ENCODE data around the gene GRIK4.

The GRIK4 gene

DNA sequence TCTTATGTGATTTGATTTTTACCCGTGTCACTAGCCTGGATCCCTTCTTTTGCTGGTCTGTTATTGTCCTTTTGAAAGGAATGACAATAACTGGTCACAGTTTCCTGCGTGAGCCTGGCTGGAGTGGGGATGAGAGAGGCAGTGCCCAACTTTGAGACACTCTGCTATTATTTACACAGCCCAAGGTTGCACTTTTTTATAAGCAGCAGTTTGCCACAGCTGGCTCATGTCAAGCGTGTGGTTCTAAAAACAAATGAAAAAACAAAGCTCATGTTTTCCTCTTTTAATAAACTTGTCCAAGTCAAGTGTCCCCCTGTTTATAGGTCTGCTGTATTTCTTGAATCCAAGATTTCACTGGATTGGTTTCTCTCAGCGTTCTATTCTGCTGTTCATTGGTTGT is 201.3 kb downstream of the GRIK4 start:
- DNase-seq: no peak

- no peak for DNase-seq
These were observed 201.7 kb downstream of the GRIK4 start for GRCh38 chr11:120713296-120713695.

GRCh38 chr11:120714438-120714837 is 202.9 kb downstream of the GRIK4 start:
- DNase-seq: no peak

- DNase-seq: no peak
These were observed 203.7 kb downstream of the GRIK4 start for GRCh38 chr11:120715239-120715638.

- DNase-seq: no peak
These were observed 205.5 kb downstream of the GRIK4 start for GRCh38 chr11:120717042-120717441.

- DNase-seq: no peak
These were observed 206.1 kb downstream of the GRIK4 start for GRCh38 chr11:120717623-120718022.

- DNase-seq: no peak
These were observed 206.6 kb downstream of the GRIK4 start for GRCh38 chr11:120718171-120718570.

- DNase-seq: no peak
These were observed 207.8 kb downstream of the GRIK4 start for GRCh38 chr11:120719348-120719747.

GRCh38 chr11:120720760-120721159 is 209.2 kb downstream of the GRIK4 start:
- no peak for DNase-seq

GRCh38 chr11:120722524-120722923 is 211.0 kb downstream of the GRIK4 start:
- no peak for DNase-seq

DNA sequence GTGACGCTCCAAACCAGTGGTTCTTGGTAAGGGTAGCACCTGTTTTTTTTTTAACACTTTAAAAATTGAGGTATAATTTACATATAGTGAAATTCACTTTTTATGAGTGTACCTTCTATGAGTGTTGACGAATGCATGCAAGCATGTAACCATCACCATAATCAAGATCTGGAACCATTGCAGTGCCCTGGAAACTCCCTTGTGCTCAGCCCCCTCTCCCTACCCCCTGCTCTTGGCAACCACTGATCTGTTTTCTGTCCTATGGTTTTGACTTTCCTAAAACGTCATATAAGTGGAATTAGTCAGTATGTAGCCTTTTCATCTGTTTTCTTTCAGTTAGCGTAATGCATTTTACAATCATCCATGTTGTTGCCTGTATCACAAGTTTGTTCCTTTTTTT is 212.2 kb downstream of the GRIK4 start:
- DNase-seq: no peak

GRCh38 chr11:120727752-120728151 is 216.2 kb downstream of the GRIK4 start:
- no peak for DNase-seq

DNA sequence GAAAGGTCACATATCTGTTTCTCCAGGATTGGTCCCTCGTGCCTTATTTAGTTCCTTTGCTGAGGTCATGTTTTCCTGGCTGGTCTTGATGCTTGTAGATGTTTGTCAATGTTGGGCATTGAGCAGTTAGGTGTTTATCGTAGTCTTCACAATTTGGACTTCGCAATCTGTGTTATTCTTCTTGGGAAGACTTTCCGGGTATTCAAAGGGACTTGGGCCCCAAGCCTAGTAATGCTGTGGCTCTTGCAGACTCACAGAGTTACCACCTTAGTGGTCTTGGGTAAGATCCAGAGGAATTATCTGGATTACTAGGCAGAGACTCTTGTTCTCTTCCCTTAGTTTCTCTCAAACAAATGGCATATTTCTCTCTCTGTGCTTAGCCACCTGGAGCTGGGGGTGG is 223.5 kb downstream of the GRIK4 start:
- no peak for DNase-seq

DNA sequence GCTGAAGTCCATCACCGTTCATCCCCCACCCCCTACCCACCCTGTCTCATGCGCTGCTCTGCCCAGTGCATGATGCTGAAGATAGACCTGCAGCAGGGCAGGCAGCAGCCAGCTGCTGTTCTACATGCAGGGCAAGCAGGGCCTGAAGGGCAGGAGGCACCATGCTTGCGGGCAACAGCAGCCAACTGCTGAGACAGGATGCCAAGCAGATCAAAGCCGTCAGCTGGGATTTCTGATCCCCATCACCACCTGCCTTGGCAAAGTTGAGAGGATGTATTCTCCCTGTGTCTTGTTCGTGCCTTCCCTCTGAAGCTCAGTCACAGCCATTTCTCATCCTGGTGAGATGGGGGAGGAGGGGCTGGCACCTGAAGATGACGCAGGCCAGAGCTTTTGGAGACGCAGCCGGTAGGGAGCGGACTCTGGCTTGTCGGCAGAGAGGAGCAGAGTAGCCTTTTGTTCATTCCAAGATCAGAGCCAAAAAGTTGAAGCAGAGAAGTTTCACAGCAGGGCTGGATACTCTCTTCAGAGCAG is 227.0 kb downstream of the GRIK4 start:
- no peak for DNase-seq

- no peak for DNase-seq
These were observed 228.2 kb downstream of the GRIK4 start for GRCh38 chr11:120739780-120740179.

DNA sequence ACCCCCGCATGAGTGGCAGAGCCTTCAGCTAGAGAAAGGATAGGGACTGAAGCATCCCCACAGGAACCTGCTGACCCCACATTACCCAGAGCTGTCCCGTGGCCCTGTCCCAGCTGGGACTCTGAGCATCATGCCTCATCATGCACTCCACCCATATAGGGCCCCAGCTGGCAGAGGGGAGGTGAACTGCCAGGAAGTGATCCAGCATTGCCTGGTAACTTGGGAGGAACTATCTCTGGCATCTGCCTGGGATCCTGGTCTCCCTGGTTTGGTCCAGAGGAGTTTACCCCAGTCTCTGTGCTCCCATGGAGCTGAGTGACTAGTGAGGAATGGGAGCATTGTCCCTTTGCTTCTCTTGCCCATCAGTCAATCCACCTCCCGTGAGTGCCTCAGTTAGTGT is 228.8 kb downstream of the GRIK4 start:
- no peak for DNase-seq

- DNase-seq: no peak
These were observed 232.8 kb downstream of the GRIK4 start for GRCh38 chr11:120744016-120744994.

GRCh38 chr11:120746376-120746775 is 234.8 kb downstream of the GRIK4 start:
- DNase-seq: no peak

- peak; percentile 79 for DNase-seq
These were observed 235.5 kb downstream of the GRIK4 start for GRCh38 chr11:120746836-120747609.

DNA sequence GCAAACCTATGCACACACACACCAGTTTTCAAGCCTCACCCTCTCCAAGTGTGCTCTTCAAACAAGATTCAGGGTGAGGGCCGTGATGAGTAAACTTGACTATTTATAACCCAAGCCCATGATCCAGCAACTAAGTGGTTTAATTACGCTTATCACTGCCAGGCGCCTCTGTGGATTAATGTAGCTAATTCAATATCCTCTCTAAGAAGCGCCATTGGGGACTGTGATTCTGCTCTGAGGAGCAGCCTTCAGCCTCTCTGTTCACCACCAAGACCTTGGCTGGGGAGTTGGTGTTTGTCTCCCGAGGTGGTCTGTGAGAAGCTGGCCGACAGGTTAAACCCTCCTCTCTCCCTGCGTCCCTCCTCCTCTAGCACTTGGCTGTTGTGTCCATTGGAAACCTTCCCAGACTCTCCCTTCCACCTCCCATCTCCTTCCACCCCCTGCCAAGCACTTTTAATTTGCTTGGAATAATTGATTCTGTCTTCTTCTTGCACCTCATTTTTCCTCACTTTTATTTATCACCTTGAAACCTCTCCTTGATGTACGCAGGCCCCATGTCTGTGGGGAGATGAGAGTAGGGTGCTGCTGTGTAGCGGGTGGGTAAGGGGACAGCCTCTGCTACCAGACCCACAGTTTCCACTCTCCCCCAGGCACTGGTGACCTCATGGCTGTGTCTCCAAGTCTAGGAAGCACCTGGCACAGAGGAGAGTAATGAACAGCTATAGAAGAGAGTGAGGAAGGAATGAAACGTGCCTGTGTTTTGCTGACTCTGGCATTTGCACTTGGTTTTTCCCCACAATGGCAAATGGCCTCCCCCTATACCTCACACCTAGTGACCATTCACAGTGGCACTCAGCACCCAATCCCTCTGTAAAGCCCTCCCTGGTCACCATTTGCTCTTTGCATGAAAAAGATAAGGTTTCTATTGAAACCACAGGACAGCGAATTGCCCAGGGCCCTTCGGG is 236.6 kb downstream of the GRIK4 start:
- DNase-seq: peak; percentile 87

DNA sequence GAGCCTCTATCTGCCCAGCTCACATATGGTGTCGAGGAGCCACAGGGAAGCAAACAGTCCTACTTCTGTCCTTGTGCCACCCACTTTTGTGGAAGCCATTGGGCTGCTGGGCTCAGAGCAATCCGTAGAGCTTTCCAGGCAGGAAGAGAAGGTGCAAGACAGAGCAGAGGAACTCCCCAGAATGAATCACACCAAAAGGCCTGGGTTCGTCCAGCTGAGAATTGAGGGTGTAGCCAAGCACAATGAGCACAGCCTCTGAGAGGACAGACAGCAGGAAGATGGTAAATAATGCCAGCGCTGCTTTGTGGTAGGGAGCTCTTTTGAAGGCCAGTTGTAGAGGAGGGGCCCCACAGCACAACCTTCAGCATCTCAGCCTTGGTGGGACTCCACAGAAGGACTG is 237.8 kb downstream of the GRIK4 start:
- DNase-seq: no peak

All from DMS79 (cell line).